RPMI7951 (cell line): ENCODE data around the gene HESX1. TPM values are rescaled to one million over a fixed set of nuclear protein-coding genes. Genes with fewer than 3 reads are reported as not detected.

Source experiments
- DNase-seq: peaks from one replicate; pipeline ENCODE4 v3.0.0-alpha.2; 2012; ENCODE audit warnings: low read depth
- total RNA-seq: library from RNA; depleted of rRNA; stranded (reverse); fragments of >200 nt; shearing (Covaris generic); gene quantifications from 2 replicates; pipeline ENCODE4 v1.2.3, GENCODE V29; 2014; rRNA removed

Gene HESX1
- total RNA-seq = 1.9 and 2.5 TPM in 2 replicates

GRCh38 chr3:57199895-57200297, at the start of gene HESX1:
TSS of gene HESX1 (minus strand) at chr3:57199978. CDS start at chr3:57199918, 60 bp downstream.
- no peak for DNase-seq

- no peak for DNase-seq
Measured at GRCh38 chr3:57244946-57245345, 45.2 kb upstream of the HESX1 start.

- no peak for DNase-seq
Measured at GRCh38 chr3:57234613-57235575, 35.1 kb upstream of the HESX1 start.

GRCh38 chr3:57233799-57234198, 34.0 kb upstream of the HESX1 start:
- DNase-seq = no peak

- peak; percentile 6 for DNase-seq
Measured at GRCh38 chr3:57230006-57230405, 30.2 kb upstream of the HESX1 start.

GRCh38 chr3:57227930-57228751, 28.4 kb upstream of the HESX1 start:
- DNase-seq = peak; percentile 59

GRCh38 chr3:57227204-57227929, 27.6 kb upstream of the HESX1 start, which contains the start of gene APPL1:
TSS of gene APPL1 (plus strand) at chr3:57227729. CDS start at chr3:57227884, 155 bp downstream.
- peak; percentile 92 for DNase-seq

GRCh38 chr3:57226176-57226575, 26.4 kb upstream of the HESX1 start:
- DNase-seq = no peak

- DNase-seq = peak; percentile 37
Measured at GRCh38 chr3:57224856-57225255, 25.1 kb upstream of the HESX1 start.

GRCh38 chr3:57221883-57222282, 22.1 kb upstream of the HESX1 start:
- peak; percentile 41 for DNase-seq

GRCh38 chr3:57206423-57206822, 6.6 kb upstream of the HESX1 start:
- no peak for DNase-seq

GRCh38 chr3:57194641-57195040, 5.1 kb downstream of the HESX1 start:
- DNase-seq = no peak

GRCh38 chr3:57192028-57192427, 7.8 kb downstream of the HESX1 start:
- DNase-seq = no peak

GRCh38 chr3:57184526-57184925, 15.3 kb downstream of the HESX1 start:
- DNase-seq = peak; percentile 13

- DNase-seq = peak; percentile 35
Measured at GRCh38 chr3:57179580-57180410, 20.0 kb downstream of the HESX1 start.

GRCh38 chr3:57176045-57176444, 23.7 kb downstream of the HESX1 start:
- DNase-seq = no peak

- no peak for DNase-seq
Measured at GRCh38 chr3:57173687-57174086, 26.1 kb downstream of the HESX1 start.

GRCh38 chr3:57170946-57171345, 28.8 kb downstream of the HESX1 start:
- DNase-seq = no peak

GRCh38 chr3:57169872-57170623, 29.7 kb downstream of the HESX1 start:
- peak; percentile 76 for DNase-seq

GRCh38 chr3:57169108-57169507, 30.7 kb downstream of the HESX1 start:
- no peak for DNase-seq
